Neural progenitor cell (in vitro differentiated cells): ENCODE measurements around the gene RASGEF1B. TPM values are rescaled to one million over a fixed set of nuclear protein-coding genes. Genes with fewer than 3 reads are reported as not detected.

Source experiments
- DNase-seq: peaks from one replicate; pipeline ENCODE4 v3.0.0-alpha.2; 2016; ENCODE audit warnings: low spot score
- H2AFZ ChIP-seq: fragments of 200-600 bp; sonication (generic); replicated peaks from 2 replicates; pipeline ENCODE4 v1.6.1; 2016; ENCODE audit warnings: antibody characterized with exemption
- H3F3A ChIP-seq: fragments of 200-600 bp; sonication (generic); 2 replicates; pipeline ENCODE4 v1.6.1; 2016; ENCODE audit warnings: antibody characterized with exemption, low read depth
- H3K27ac ChIP-seq: fragments of 200-600 bp; sonication (generic); 2 replicates; pipeline ENCODE4 v1.5.1; 2016; ENCODE audit warnings: mild to moderate bottlenecking
- H3K27me3 ChIP-seq: fragments of 200-600 bp; sonication (generic); 2 replicates; pipeline ENCODE4 v1.6.1; 2016; ENCODE audit warnings: mild to moderate bottlenecking, moderate library complexity
- H3K36me3 ChIP-seq: fragments of 200-600 bp; sonication (generic); 2 replicates; pipeline ENCODE4 v1.5.1; 2016
- H3K4me1 ChIP-seq: fragments of 200-600 bp; sonication (generic); 2 replicates; pipeline ENCODE4 v1.6.1; 2016; ENCODE audit warnings: mixed run types
- H3K4me2 ChIP-seq: fragments of 200-600 bp; sonication (generic); 2 replicates; pipeline ENCODE4 v1.6.1; 2016
- H3K4me3 ChIP-seq: fragments of 200-600 bp; sonication (generic); 2 replicates; pipeline ENCODE4 v1.5.1; 2016
- H3K79me2 ChIP-seq: fragments of 200-600 bp; sonication (generic); 2 replicates; pipeline ENCODE4 v1.6.1; 2016; ENCODE audit warnings: low read depth
- H3K9ac ChIP-seq: fragments of 200-600 bp; sonication (generic); 2 replicates; pipeline ENCODE4 v1.6.1; 2016
- H3K9me3 ChIP-seq: fragments of 200-600 bp; sonication (generic); 2 replicates; pipeline ENCODE4 v1.5.1; 2016; ENCODE audit warnings: low read depth
- H4K20me1 ChIP-seq: fragments of 200-600 bp; sonication (generic); 2 replicates; pipeline ENCODE4 v1.6.1; 2016; ENCODE audit warnings: low read depth
- H3K27ac Mint-ChIP-seq: 3 replicates; pipeline ENCODE4 v1.8.0; 2021; ENCODE audit warnings: mixed read lengths
- H3K27me3 Mint-ChIP-seq: 2 replicates; pipeline ENCODE4 v1.8.0; 2022; ENCODE audit warnings: low read depth, mild to moderate bottlenecking, inconsistent platforms, moderate library complexity, mixed read lengths; ENCODE audit not compliant: insufficient read depth
- H3K36me3 Mint-ChIP-seq: 3 replicates; pipeline ENCODE4 v1.8.0; 2021; ENCODE audit warnings: mixed read lengths
- H3K4me1 Mint-ChIP-seq: 3 replicates; pipeline ENCODE4 v1.8.0; 2021; ENCODE audit warnings: mixed read lengths
- H3K4me3 Mint-ChIP-seq: 3 replicates; pipeline ENCODE4 v1.8.0; 2021; ENCODE audit warnings: mild to moderate bottlenecking, moderate library complexity, mixed read lengths
- H3K9me3 Mint-ChIP-seq: 3 replicates; pipeline ENCODE4 v1.8.0; 2020; ENCODE audit warnings: mixed read lengths
- CTCF ChIP-seq: fragments of 200-600 bp; sonication (generic); IDR thresholded peaks from 2 replicates; pipeline ENCODE4 v1.5.1; 2017; ENCODE audit warnings: antibody characterized with exemption, mild to moderate bottlenecking
- EZH2 ChIP-seq: fragments of 200-600 bp; sonication (generic); IDR thresholded peaks from 2 replicates; pipeline ENCODE4 v1.6.1; 2017; ENCODE audit warnings: antibody characterized with exemption, mild to moderate bottlenecking, moderate library complexity
- EZH2phosphoT487 ChIP-seq: fragments of 200-600 bp; sonication (generic); IDR thresholded peaks from 2 replicates; pipeline ENCODE4 v1.6.1; 2017; ENCODE audit warnings: antibody characterized with exemption
- total RNA-seq: library from RNA; depleted of rRNA; stranded (reverse); fragments of >200 nt; gene quantifications from 2 replicates; pipeline ENCODE4 v1.2.3, GENCODE V29; 2015; ENCODE audit warnings: low replicate concordance

Gene RASGEF1B
- total RNA-seq, 1 donor from 2014 or later = 9.4 TPM

GRCh38 chr4:81442484-81443085, 29.1 kb downstream of the RASGEF1B start:
- Histone ChIP-seq H3K27me3 (no peaks in the 10 kb centered on the region), H3K4me3 (no peak overlapping the region), H3K4me1 (peaks cover 5% of the 10 kb centered on the region), H2AFZ (no peak overlapping the region), H3K27ac (no peak overlapping the region), H3K36me3 (peaks cover 6% of the 10 kb centered on the region), H3K4me2 (no peak overlapping the region), H3K9ac (no peak overlapping the region), H3F3A (no peaks in the 10 kb centered on the region), H3K9me3 (no peaks in the 10 kb centered on the region), H4K20me1 (no peaks in the 10 kb centered on the region), H3K79me2 (no peaks in the 10 kb centered on the region)
- no peak overlapping the region for H3K27ac Mint-ChIP-seq
- no peaks in the 10 kb centered on the region for H3K27me3 Mint-ChIP-seq
- no peak for TF ChIP-seq EZH2
- TF ChIP-seq CTCF = no peak
- no peak for TF ChIP-seq EZH2phosphoT487
- no peak overlapping the region for H3K4me3 Mint-ChIP-seq
- H3K9me3 Mint-ChIP-seq = peaks cover 2% of the 10 kb centered on the region
- H3K36me3 Mint-ChIP-seq = peaks cover 15% of the 10 kb centered on the region
- peaks cover 12% of the 10 kb centered on the region for H3K4me1 Mint-ChIP-seq
- DNase-seq = no peak

GRCh38 chr4:81440949-81441348, 30.8 kb downstream of the RASGEF1B start:
- Mint-ChIP-seq H3K36me3 (peaks cover 12% of the 10 kb centered on the region), H3K27ac (no peak overlapping the region), H3K9me3 (peaks cover 2% of the 10 kb centered on the region), H3K4me3 (no peak overlapping the region), H3K27me3 (no peaks in the 10 kb centered on the region), H3K4me1 (peaks cover 9% of the 10 kb centered on the region)
- no peaks in the 10 kb centered on the region for H3K9me3 ChIP-seq
- peaks cover 5% of the 10 kb centered on the region for H3K4me1 ChIP-seq
- no peaks in the 10 kb centered on the region for H3K79me2 ChIP-seq
- no peak overlapping the region for H3K9ac ChIP-seq
- TF ChIP-seq CTCF = no peak
- no peak for TF ChIP-seq EZH2
- no peak for TF ChIP-seq EZH2phosphoT487
- H2AFZ ChIP-seq = no peak overlapping the region
- H3K27ac ChIP-seq = no peak overlapping the region
- DNase-seq = no peak
- peaks cover 6% of the 10 kb centered on the region for H3K36me3 ChIP-seq
- H3K4me2 ChIP-seq = no peak overlapping the region
- no peaks in the 10 kb centered on the region for H3F3A ChIP-seq
- H4K20me1 ChIP-seq = no peaks in the 10 kb centered on the region
- H3K4me3 ChIP-seq = no peak overlapping the region
- H3K27me3 ChIP-seq = no peaks in the 10 kb centered on the region

GRCh38 chr4:81436941-81437574, 34.6 kb downstream of the RASGEF1B start:
- H3K4me1 ChIP-seq = peaks cover 5% of the 10 kb centered on the region
- Mint-ChIP-seq H3K9me3 (no peaks in the 10 kb centered on the region), H3K4me3 (no peak overlapping the region), H3K27me3 (no peaks in the 10 kb centered on the region), H3K4me1 (peaks cover 9% of the 10 kb centered on the region), H3K36me3 (peaks cover 4% of the 10 kb centered on the region), H3K27ac (no peak overlapping the region)
- no peak overlapping the region for H3K4me2 ChIP-seq
- no peak overlapping the region for H3K9ac ChIP-seq
- no peak overlapping the region for H2AFZ ChIP-seq
- no peak overlapping the region for H3K27ac ChIP-seq
- H3K9me3 ChIP-seq = no peaks in the 10 kb centered on the region
- no peaks in the 10 kb centered on the region for H4K20me1 ChIP-seq
- H3K36me3 ChIP-seq = peaks cover 6% of the 10 kb centered on the region
- TF ChIP-seq EZH2 (no peak), CTCF (no peak)
- H3K4me3 ChIP-seq = no peak overlapping the region
- no peak for DNase-seq
- no peaks in the 10 kb centered on the region for H3K79me2 ChIP-seq
- no peaks in the 10 kb centered on the region for H3F3A ChIP-seq
- no peaks in the 10 kb centered on the region for H3K27me3 ChIP-seq
